ENCODE data around the gene CDH13. TPM values are rescaled to one million over a fixed set of nuclear protein-coding genes. Genes with fewer than 3 reads are reported as not detected.

The CDH13 gene
- total RNA-seq, 1 donor, result 102 TPM

GRCh38 chr16:82954224-82954929 is 327.6 kb downstream of the CDH13 start:
- no peaks in the 10 kb centered on the region for H4K20me1 ChIP-seq (ENCODE audit: insufficient read depth, low read length)
- H3K4me3 ChIP-seq (ENCODE audit: insufficient read depth, low read length), result no peak overlapping the region
- no peaks in the 10 kb centered on the region for H3K79me2 ChIP-seq (ENCODE audit: insufficient read depth, low read length)
- TF ChIP-seq, protein P1, sequence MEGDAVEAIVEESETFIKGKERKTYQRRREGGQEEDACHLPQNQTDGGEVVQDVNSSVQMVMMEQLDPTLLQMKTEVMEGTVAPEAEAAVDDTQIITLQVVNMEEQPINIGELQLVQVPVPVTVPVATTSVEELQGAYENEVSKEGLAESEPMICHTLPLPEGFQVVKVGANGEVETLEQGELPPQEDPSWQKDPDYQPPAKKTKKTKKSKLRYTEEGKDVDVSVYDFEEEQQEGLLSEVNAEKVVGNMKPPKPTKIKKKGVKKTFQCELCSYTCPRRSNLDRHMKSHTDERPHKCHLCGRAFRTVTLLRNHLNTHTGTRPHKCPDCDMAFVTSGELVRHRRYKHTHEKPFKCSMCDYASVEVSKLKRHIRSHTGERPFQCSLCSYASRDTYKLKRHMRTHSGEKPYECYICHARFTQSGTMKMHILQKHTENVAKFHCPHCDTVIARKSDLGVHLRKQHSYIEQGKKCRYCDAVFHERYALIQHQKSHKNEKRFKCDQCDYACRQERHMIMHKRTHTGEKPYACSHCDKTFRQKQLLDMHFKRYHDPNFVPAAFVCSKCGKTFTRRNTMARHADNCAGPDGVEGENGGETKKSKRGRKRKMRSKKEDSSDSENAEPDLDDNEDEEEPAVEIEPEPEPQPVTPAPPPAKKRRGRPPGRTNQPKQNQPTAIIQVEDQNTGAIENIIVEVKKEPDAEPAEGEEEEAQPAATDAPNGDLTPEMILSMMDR (IDR thresholded peaks at IDR 0.05; ENCODE audit: extremely low read depth, low read depth, low read length), result no peak
- DNase-seq (ENCODE audit: insufficient read length, low spot score, missing footprints), result peak; percentile 38
- H3K27me3 ChIP-seq (ENCODE audit: insufficient read depth, low read length), result no peaks in the 10 kb centered on the region
- H3K27ac ChIP-seq (ENCODE audit: low read depth, low read length), result peak overlapping the region; percentile 26
- H2AFZ ChIP-seq (ENCODE audit: low read length), result peak overlapping the region; percentile 39
- no peaks in the 10 kb centered on the region for H3K36me3 ChIP-seq (ENCODE audit: insufficient read depth, low read length)
- H3K4me2 ChIP-seq (ENCODE audit: insufficient read depth, low read length), result no peak overlapping the region
- peaks cover 21% of the 10 kb centered on the region for H3K4me1 ChIP-seq (ENCODE audit: insufficient read depth, low read length)
- H3K9me3 ChIP-seq (ENCODE audit: low read depth, low read length), result no peaks in the 10 kb centered on the region

DNA sequence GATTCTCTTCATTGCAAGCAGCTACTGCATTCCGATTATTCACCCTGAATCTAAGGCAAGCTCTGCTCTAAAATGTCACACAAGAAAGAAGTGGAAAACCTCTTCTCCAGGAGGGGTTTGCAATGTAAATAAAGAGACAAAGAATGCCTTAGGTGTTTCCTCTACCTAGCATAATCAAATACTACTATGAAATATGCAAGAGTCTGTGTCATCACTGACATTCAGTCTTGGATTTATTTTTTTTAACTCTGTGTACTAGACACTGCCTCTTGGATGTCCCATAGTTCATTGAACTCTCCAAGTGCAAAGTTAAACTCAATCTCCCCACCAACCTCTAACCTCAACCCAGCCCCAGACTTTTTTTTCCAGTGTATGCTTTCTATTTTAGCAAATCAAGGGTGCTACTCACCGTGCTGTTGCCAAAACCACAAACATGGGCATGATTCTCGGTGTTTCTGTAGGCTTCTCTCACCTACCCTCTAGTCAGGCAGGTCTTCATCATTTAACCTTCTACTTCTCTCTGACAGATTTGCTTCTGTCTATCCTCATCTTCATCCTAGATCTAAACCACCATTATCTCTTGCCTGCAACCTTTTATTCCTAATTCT is 329.1 kb downstream of the CDH13 start:
- TF ChIP-seq, protein P1 (IDR thresholded peaks at IDR 0.05; ENCODE audit: extremely low read depth, low read depth, low read length), result no peak
- Histone ChIP-seq H3K79me2 (ENCODE audit: insufficient read depth, low read length) (no peaks in the 10 kb centered on the region), H3K4me3 (ENCODE audit: insufficient read depth, low read length) (no peak overlapping the region), H3K4me1 (ENCODE audit: insufficient read depth, low read length) (peaks cover 21% of the 10 kb centered on the region), H3K36me3 (ENCODE audit: insufficient read depth, low read length) (no peaks in the 10 kb centered on the region), H3K27ac (ENCODE audit: low read depth, low read length) (peak overlapping the region; percentile 26), H2AFZ (ENCODE audit: low read length) (no peak overlapping the region), H3K9me3 (ENCODE audit: low read depth, low read length) (no peaks in the 10 kb centered on the region), H3K4me2 (ENCODE audit: insufficient read depth, low read length) (no peak overlapping the region), H3K27me3 (ENCODE audit: insufficient read depth, low read length) (no peaks in the 10 kb centered on the region), H4K20me1 (ENCODE audit: insufficient read depth, low read length) (no peaks in the 10 kb centered on the region)
- peak; percentile 30 for DNase-seq (ENCODE audit: insufficient read length, low spot score, missing footprints)

DNA sequence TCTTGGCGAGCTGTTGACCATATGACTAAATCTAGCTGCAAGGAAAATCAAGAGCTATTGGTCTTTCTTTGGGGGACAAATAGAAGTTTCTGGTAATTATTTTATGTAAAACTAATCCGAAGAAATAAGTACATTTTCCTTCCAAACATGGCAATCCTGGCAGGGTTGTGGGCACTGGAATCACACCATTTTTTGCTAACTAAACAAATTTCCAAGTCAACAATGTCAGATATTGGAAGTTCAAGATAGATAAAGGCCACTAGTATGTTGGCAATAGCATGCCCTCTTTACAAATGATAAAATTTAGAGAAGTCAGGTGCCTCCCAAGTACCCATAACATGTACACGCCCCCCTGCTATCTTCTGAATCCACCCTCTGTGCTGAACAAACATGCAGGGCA is 330.4 kb downstream of the CDH13 start:
- no peak overlapping the region for H3K4me3 ChIP-seq (ENCODE audit: insufficient read depth, low read length)
- H3K27ac ChIP-seq (ENCODE audit: low read depth, low read length), result no peak overlapping the region
- no peaks in the 10 kb centered on the region for H3K36me3 ChIP-seq (ENCODE audit: insufficient read depth, low read length)
- no peak for DNase-seq (ENCODE audit: insufficient read length, low spot score, missing footprints)
- no peak overlapping the region for H3K4me2 ChIP-seq (ENCODE audit: insufficient read depth, low read length)
- H3K9me3 ChIP-seq (ENCODE audit: low read depth, low read length), result no peaks in the 10 kb centered on the region
- H3K79me2 ChIP-seq (ENCODE audit: insufficient read depth, low read length), result no peaks in the 10 kb centered on the region
- TF ChIP-seq, protein P1 (IDR thresholded peaks at IDR 0.05; ENCODE audit: extremely low read depth, low read depth, low read length), result no peak
- peaks cover 21% of the 10 kb centered on the region for H3K4me1 ChIP-seq (ENCODE audit: insufficient read depth, low read length)
- no peaks in the 10 kb centered on the region for H3K27me3 ChIP-seq (ENCODE audit: insufficient read depth, low read length)
- no peak overlapping the region for H2AFZ ChIP-seq (ENCODE audit: low read length)
- H4K20me1 ChIP-seq (ENCODE audit: insufficient read depth, low read length), result no peaks in the 10 kb centered on the region

GRCh38 chr16:82960918-82961317 is 334.1 kb downstream of the CDH13 start:
- Histone ChIP-seq H3K4me2 (ENCODE audit: insufficient read depth, low read length) (no peak overlapping the region), H3K4me1 (ENCODE audit: insufficient read depth, low read length) (peaks cover 3% of the 10 kb centered on the region), H3K9me3 (ENCODE audit: low read depth, low read length) (no peaks in the 10 kb centered on the region), H3K27me3 (ENCODE audit: insufficient read depth, low read length) (no peaks in the 10 kb centered on the region), H3K4me3 (ENCODE audit: insufficient read depth, low read length) (no peak overlapping the region), H3K79me2 (ENCODE audit: insufficient read depth, low read length) (no peaks in the 10 kb centered on the region), H3K27ac (ENCODE audit: low read depth, low read length) (no peak overlapping the region), H3K36me3 (ENCODE audit: insufficient read depth, low read length) (no peaks in the 10 kb centered on the region), H2AFZ (ENCODE audit: low read length) (no peak overlapping the region), H4K20me1 (ENCODE audit: insufficient read depth, low read length) (no peaks in the 10 kb centered on the region)
- DNase-seq (ENCODE audit: insufficient read length, low spot score, missing footprints), result no peak
- TF ChIP-seq, protein P1 (IDR thresholded peaks at IDR 0.05; ENCODE audit: extremely low read depth, low read depth, low read length), result no peak
